Sigmoid colon (tissue), 4 donors: ENCODE results near the gene NDUFB4.

Source experiments
- EP300 ChIP-seq, 4 donors: sonication (generic); formaldehyde crosslinking; IDR thresholded peaks; one replicate each; pipeline ENCODE4 v1.6.1; 2017; ENCODE audit warnings: antibody characterized with exemption in 4 of 4
- POLR2A ChIP-seq, 2 donors: fragments of 450-650 bp; IDR thresholded peaks; one replicate each; pipeline ENCODE4 v1.6.1; 2016; ENCODE audit warnings: antibody characterized with exemption in 2 of 2, mild to moderate bottlenecking in 2 of 2, moderate library complexity in 2 of 2
- POLR2AphosphoS5 ChIP-seq, 4 donors: sonication (generic); formaldehyde crosslinking; IDR thresholded peaks; one replicate each; pipeline ENCODE4 v1.6.1; 2017; ENCODE audit warnings: antibody characterized with exemption in 4 of 4
- TF ChIP-seq, protein P1 (sequence below), 4 experiments: fragments of 450-650 bp in 3 of 4; fragments of 200-600 bp in 1 of 4; IDR thresholded peaks; one replicate each; pipeline ENCODE4 v1.5.1; 2016 to 2019; ENCODE audit warnings: antibody characterized with exemption in 4 of 4, mild to moderate bottlenecking in 3 of 4, moderate library complexity in 2 of 4

DNA sequence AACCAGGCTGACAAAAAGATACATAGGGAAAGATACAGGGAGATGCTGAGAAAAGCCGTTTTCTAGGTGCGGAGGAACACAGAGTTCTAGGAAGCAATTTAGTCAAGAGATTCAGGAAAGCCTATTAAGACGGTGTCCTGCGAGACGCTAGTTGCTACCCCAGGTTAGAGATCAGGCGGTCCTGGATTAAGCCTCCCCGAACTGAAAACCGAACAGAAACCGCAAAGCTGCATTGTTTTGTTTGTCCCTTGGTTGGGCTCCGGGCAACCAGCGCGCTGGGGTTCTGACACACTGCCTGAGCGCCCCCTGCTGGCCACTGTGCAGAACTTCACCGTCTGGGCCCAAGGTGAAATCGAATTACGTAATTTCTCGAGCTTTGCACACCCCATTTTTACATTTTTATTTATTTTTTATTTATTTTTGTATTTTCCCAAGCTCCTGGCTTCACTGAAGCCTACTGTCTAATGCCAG is 37.3 kb upstream of the NDUFB4 start:
- TF ChIP-seq, protein P1, sequence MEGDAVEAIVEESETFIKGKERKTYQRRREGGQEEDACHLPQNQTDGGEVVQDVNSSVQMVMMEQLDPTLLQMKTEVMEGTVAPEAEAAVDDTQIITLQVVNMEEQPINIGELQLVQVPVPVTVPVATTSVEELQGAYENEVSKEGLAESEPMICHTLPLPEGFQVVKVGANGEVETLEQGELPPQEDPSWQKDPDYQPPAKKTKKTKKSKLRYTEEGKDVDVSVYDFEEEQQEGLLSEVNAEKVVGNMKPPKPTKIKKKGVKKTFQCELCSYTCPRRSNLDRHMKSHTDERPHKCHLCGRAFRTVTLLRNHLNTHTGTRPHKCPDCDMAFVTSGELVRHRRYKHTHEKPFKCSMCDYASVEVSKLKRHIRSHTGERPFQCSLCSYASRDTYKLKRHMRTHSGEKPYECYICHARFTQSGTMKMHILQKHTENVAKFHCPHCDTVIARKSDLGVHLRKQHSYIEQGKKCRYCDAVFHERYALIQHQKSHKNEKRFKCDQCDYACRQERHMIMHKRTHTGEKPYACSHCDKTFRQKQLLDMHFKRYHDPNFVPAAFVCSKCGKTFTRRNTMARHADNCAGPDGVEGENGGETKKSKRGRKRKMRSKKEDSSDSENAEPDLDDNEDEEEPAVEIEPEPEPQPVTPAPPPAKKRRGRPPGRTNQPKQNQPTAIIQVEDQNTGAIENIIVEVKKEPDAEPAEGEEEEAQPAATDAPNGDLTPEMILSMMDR (IDR thresholded peaks at IDR 0.05), result peak; percentile 98 to 100 (median 99)
- TF ChIP-seq EP300 (IDR thresholded peaks at IDR 0.05) (no peak), POLR2AphosphoS5 (IDR thresholded peaks at IDR 0.05) (peak in 3 of 4 donors; percentile 12 to 51 (median 50)), POLR2A (IDR thresholded peaks at IDR 0.05) (no peak)
